ENCODE results near the gene COL4A2. TPM values are rescaled to one million over a fixed set of nuclear protein-coding genes. Genes with fewer than 3 reads are reported as not detected.
A peak's percentile ranks its signal among the peaks of the same experiment; 100 is the strongest.

The COL4A2 gene
- total RNA-seq, 1 donor from 2014 or later = 1,414 TPM

DNA sequence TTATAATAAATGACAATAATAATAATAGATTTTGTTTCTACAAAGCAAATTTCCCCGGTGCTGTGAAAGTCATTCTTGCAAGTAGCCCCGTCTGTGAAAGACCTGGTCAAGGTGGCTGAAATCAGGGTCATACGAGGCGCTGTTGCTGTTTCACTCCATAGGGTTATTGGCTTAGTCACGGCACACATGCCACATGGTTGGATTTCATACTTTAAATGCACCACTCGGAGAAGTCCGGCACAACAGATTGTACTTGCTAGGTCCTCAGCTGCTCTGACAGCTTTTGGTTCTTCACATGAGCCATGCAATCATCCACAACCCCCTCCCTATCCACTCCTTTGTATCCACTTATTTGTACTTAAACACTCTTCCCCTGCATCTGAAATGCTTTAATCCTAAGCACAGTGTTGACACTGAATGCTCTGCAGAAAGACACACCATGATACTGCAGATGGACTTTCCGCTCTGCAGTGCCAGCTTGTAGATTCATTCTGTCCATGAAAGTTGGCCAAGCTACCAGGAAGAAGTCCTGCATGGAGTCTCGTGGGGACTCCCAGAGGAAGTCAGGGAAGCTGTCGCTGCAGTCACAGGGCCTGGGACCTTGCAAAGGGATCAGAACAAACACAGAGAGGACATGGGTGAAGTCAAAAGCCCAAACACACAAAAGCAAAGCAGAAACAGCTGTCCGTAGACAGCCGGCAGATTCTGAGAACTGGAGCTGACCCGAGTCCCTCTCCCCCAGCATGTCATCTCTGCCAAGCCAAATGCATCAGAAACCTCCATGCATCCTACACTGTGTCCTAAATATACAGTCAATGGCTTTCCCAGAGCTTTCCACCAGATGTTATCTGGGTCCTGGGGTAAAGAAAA, 124.6 kb downstream of the COL4A2 start:
- no peak for FAIRE-seq
- peaks cover 62% of the 10 kb centered on the region for H3K36me3 Mint-ChIP-seq (ENCODE audit: low read depth, unreplicated experiment)
- Histone ChIP-seq H3K79me2 (ENCODE audit: insufficient read depth, low read length) (no peaks in the 10 kb centered on the region), H3K27ac (ENCODE audit: low read depth, low read length) (no peak overlapping the region), H3K4me1 (ENCODE audit: insufficient read depth, low read length) (peaks cover 18% of the 10 kb centered on the region), H3K4me2 (ENCODE audit: low read length) (no peak overlapping the region), H3K9ac (ENCODE audit: low read length) (no peak overlapping the region), H3K4me3 (ENCODE audit: insufficient read depth, low read depth, low read length) (no peak overlapping the region), H2AFZ (ENCODE audit: low read depth, low read length) (no peak overlapping the region), H4K20me1 (ENCODE audit: insufficient read depth, low read length) (peaks cover 22% of the 10 kb centered on the region), H3K27me3 (ENCODE audit: insufficient read depth, low read length) (no peaks in the 10 kb centered on the region), H3K9me3 (ENCODE audit: insufficient read depth, low read depth, low read length) (no peaks in the 10 kb centered on the region), H3K36me3 (ENCODE audit: insufficient read depth, low read length) (peaks cover 72% of the 10 kb centered on the region)
- TF ChIP-seq, protein P1, sequence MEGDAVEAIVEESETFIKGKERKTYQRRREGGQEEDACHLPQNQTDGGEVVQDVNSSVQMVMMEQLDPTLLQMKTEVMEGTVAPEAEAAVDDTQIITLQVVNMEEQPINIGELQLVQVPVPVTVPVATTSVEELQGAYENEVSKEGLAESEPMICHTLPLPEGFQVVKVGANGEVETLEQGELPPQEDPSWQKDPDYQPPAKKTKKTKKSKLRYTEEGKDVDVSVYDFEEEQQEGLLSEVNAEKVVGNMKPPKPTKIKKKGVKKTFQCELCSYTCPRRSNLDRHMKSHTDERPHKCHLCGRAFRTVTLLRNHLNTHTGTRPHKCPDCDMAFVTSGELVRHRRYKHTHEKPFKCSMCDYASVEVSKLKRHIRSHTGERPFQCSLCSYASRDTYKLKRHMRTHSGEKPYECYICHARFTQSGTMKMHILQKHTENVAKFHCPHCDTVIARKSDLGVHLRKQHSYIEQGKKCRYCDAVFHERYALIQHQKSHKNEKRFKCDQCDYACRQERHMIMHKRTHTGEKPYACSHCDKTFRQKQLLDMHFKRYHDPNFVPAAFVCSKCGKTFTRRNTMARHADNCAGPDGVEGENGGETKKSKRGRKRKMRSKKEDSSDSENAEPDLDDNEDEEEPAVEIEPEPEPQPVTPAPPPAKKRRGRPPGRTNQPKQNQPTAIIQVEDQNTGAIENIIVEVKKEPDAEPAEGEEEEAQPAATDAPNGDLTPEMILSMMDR (IDR thresholded peaks at IDR 0.05; ENCODE audit: insufficient read depth, low read depth, low read length) = no peak
- no peak for TF ChIP-seq EZH2 (IDR thresholded peaks at IDR 0.05; ENCODE audit: insufficient read depth, low read length)
- DNase-seq (ENCODE audit: low read depth) = no peak
- no peak overlapping the region for H3K4me3 Mint-ChIP-seq (ENCODE audit: unreplicated experiment)
- peaks cover 1% of the 10 kb centered on the region for H3K4me1 Mint-ChIP-seq (ENCODE audit: low read depth, unreplicated experiment)
- H3K27me3 Mint-ChIP-seq (ENCODE audit: low read depth, unreplicated experiment) = no peaks in the 10 kb centered on the region
- no peak overlapping the region for H3K27ac Mint-ChIP-seq (ENCODE audit: unreplicated experiment)
- no peaks in the 10 kb centered on the region for H3K9me3 Mint-ChIP-seq (ENCODE audit: unreplicated experiment)

DNA sequence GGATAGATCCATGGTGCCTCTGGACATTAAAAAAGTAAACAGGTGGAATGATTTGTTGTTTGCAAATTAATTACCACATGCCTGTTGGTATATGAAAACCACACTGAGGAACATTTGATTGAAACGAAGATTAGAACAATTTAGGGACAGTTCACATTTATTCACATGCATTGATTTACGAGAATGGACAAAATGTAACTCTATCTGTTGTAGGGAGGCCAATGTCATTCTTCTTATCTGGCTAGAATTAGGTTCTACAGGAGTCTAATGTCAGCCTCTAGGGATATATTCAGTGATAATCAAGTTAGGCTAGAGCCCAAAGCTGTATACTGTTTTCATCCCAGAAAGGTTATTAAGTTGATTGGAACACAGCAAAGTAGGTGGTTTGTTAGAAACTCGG, 125.4 kb downstream of the COL4A2 start:
- no peak overlapping the region for H3K4me3 Mint-ChIP-seq (ENCODE audit: unreplicated experiment)
- Histone ChIP-seq H3K79me2 (ENCODE audit: insufficient read depth, low read length) (no peaks in the 10 kb centered on the region), H3K4me2 (ENCODE audit: low read length) (no peak overlapping the region), H3K4me3 (ENCODE audit: insufficient read depth, low read depth, low read length) (no peak overlapping the region), H3K36me3 (ENCODE audit: insufficient read depth, low read length) (peaks cover 75% of the 10 kb centered on the region), H2AFZ (ENCODE audit: low read depth, low read length) (no peak overlapping the region), H3K27me3 (ENCODE audit: insufficient read depth, low read length) (no peaks in the 10 kb centered on the region), H3K4me1 (ENCODE audit: insufficient read depth, low read length) (peaks cover 18% of the 10 kb centered on the region), H4K20me1 (ENCODE audit: insufficient read depth, low read length) (peaks cover 22% of the 10 kb centered on the region), H3K27ac (ENCODE audit: low read depth, low read length) (no peak overlapping the region), H3K9me3 (ENCODE audit: insufficient read depth, low read depth, low read length) (no peaks in the 10 kb centered on the region), H3K9ac (ENCODE audit: low read length) (no peak overlapping the region)
- H3K36me3 Mint-ChIP-seq (ENCODE audit: low read depth, unreplicated experiment) = peaks cover 63% of the 10 kb centered on the region
- H3K4me1 Mint-ChIP-seq (ENCODE audit: low read depth, unreplicated experiment) = peaks cover 1% of the 10 kb centered on the region
- H3K9me3 Mint-ChIP-seq (ENCODE audit: unreplicated experiment) = no peaks in the 10 kb centered on the region
- H3K27me3 Mint-ChIP-seq (ENCODE audit: low read depth, unreplicated experiment) = no peaks in the 10 kb centered on the region
- TF ChIP-seq, protein P1 (IDR thresholded peaks at IDR 0.05; ENCODE audit: insufficient read depth, low read depth, low read length) = no peak
- no peak for TF ChIP-seq EZH2 (IDR thresholded peaks at IDR 0.05; ENCODE audit: insufficient read depth, low read length)
- DNase-seq (ENCODE audit: low read depth) (no peak), FAIRE-seq (peak; percentile 59)
- no peak overlapping the region for H3K27ac Mint-ChIP-seq (ENCODE audit: unreplicated experiment)

DNA sequence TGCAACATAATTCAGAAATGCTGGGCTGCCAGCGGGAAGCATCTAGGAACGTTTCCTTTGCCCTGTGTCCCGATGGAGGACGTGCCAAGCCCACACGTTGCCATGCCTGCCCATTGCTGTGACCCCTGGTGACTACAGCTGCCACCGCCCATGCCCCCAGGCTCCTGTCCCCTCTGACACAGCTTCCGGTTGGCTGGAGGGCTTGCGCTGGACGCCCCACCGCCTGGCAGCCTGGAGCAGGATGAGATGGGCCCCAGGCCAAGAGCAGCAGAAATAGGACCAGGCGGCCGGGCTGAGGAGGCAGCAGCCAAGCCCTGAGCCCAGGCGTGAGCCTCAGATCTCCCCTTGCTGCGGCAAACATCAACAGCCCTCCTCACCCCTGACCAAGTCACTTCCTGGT, 125.9 kb downstream of the COL4A2 start:
- no peak for TF ChIP-seq EZH2 (IDR thresholded peaks at IDR 0.05; ENCODE audit: insufficient read depth, low read length)
- DNase-seq (ENCODE audit: low read depth) (no peak), FAIRE-seq (no peak)
- H3K27me3 Mint-ChIP-seq (ENCODE audit: low read depth, unreplicated experiment) = no peaks in the 10 kb centered on the region
- peaks cover 80% of the 10 kb centered on the region for H3K36me3 ChIP-seq (ENCODE audit: insufficient read depth, low read length)
- H3K27ac ChIP-seq (ENCODE audit: low read depth, low read length) = peak overlapping the region; percentile 2
- H3K79me2 ChIP-seq (ENCODE audit: insufficient read depth, low read length) = no peaks in the 10 kb centered on the region
- H4K20me1 ChIP-seq (ENCODE audit: insufficient read depth, low read length) = peaks cover 22% of the 10 kb centered on the region
- no peaks in the 10 kb centered on the region for H3K27me3 ChIP-seq (ENCODE audit: insufficient read depth, low read length)
- H3K4me3 ChIP-seq (ENCODE audit: insufficient read depth, low read depth, low read length) = no peak overlapping the region
- H3K27ac Mint-ChIP-seq (ENCODE audit: unreplicated experiment) = no peak overlapping the region
- peaks cover 18% of the 10 kb centered on the region for H3K4me1 ChIP-seq (ENCODE audit: insufficient read depth, low read length)
- peaks cover 1% of the 10 kb centered on the region for H3K4me1 Mint-ChIP-seq (ENCODE audit: low read depth, unreplicated experiment)
- H3K4me2 ChIP-seq (ENCODE audit: low read length) = no peak overlapping the region
- no peak overlapping the region for H3K9ac ChIP-seq (ENCODE audit: low read length)
- no peak overlapping the region for H3K4me3 Mint-ChIP-seq (ENCODE audit: unreplicated experiment)
- H3K9me3 ChIP-seq (ENCODE audit: insufficient read depth, low read depth, low read length) = no peaks in the 10 kb centered on the region
- H3K36me3 Mint-ChIP-seq (ENCODE audit: low read depth, unreplicated experiment) = peaks cover 61% of the 10 kb centered on the region
- no peak overlapping the region for H2AFZ ChIP-seq (ENCODE audit: low read depth, low read length)
- no peaks in the 10 kb centered on the region for H3K9me3 Mint-ChIP-seq (ENCODE audit: unreplicated experiment)

Measured in astrocyte (in vitro differentiated cells and primary cell).